ENCODE results near the gene ACTR8.

Gene ACTR8

DNA sequence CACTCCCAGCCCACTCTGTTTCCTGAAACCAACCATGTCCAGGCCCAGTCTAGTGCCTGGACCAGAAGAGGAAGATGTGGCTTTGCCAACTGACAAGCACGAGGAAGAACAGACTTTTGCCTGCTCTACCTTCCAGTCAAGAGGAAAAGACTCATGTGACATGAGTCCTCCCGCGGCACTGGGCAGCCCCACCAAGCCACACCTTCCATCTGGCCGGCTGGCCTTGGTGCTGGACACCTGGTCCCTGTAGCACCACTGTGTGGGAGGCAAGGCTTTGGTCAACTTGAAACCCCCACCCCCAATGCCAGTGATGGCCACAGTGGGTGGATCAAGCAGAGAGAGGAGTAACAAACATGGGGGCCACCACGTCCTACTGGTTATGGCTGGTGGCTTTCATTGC is 48.3 kb downstream of the ACTR8 start:
- no peak for DNase-seq

GRCh38 chr3:53833053-53833645 is 48.8 kb downstream of the ACTR8 start:
- no peak for DNase-seq

- no peak for DNase-seq
Measured at GRCh38 chr3:53830944-53831343, 51.0 kb downstream of the ACTR8 start.

- DNase-seq, result no peak
Measured at GRCh38 chr3:53829605-53830004, 52.3 kb downstream of the ACTR8 start.

DNA sequence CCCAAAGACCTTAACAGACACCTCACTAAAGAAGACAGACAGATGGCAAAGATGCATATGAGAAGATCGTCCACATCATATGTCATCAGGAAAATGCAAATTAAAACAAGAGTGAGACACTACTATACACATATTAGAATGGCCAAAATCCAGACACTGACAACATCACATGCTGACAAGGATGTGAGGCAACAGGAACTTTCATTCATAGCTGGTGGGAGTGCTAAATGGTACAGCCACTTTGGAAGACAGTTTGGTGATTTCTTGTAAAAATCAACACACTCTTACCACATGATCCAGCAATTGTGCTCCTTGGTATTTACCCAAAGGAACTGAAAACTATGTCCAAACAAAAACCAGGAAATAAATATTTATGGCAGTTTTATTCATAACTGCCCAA is 53.4 kb downstream of the ACTR8 start:
- no peak for DNase-seq

- DNase-seq, result no peak
Measured at GRCh38 chr3:53826048-53826447, 55.9 kb downstream of the ACTR8 start.

GRCh38 chr3:53824795-53825194 is 57.2 kb downstream of the ACTR8 start:
- no peak for DNase-seq

GRCh38 chr3:53823956-53824657 is 57.8 kb downstream of the ACTR8 start:
- DNase-seq, result no peak

DNA sequence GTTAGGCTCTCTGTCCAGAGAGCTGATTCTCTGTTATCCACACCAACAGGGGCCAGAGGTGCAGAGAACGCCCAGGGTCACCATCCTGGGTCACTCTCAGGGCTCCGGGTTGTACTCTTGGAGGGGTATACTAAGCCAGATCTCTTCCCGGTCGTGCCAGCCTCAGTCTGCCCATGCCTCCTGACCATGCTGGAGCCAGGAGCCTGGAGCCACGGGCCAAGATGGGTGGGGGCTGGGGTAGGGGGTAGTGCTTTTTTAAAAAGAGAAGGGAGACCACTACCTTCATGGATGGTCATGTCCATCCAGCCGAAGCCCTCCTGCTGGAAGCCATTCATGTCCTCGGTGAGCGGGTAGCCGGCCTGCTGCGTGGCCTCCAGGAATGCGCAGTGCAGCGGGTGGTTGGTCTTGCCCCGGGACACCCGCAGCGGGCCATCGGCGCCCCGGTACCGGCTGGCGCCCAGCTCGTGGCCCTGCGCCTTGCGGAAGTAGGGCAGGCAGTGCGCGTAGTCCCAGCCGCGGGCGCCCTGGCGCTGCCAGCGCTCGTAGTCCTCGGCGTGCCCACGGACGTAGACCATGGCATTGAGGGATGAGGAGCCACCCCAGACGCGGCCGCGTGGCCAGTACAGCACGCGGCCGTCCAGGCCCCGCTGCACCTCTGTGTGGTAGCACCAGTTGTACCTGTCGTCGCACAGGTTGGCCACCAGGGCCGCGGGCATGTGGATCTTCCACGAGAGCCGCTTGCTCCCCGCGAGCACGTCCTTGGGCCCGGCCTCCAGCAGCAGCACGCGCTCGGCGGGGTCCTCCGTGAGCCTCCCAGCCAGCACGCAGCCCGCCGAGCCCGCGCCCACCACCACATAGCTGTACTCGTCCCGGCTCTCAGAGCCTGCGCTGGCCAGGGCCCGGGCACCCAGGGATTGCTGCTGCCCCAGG is 58.7 kb downstream of the ACTR8 start:
- DNase-seq, result no peak

DNA sequence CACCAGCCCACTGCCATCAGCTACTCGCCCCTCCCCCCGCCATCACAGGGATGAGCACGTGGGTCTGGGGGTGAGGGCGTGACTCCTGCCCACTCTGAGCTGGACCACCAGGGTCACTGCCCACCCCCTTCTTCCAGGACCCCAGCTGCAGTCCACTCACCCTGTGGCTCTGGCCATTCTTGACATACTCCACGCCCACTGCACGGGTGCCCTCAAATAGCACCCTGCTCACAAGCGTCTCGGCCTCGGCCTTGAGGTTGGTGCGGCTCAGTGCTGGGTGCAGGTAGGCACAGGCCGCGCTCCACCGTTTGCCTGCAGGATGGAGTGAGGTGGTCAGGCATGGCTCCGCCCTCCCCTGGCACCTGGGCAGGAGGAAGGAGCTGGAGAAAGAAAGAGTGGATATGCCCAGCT is 59.6 kb downstream of the ACTR8 start:
- no peak for DNase-seq

GRCh38 chr3:53821631-53822121 is 60.3 kb downstream of the ACTR8 start:
- DNase-seq, result peak; percentile 50

DNA sequence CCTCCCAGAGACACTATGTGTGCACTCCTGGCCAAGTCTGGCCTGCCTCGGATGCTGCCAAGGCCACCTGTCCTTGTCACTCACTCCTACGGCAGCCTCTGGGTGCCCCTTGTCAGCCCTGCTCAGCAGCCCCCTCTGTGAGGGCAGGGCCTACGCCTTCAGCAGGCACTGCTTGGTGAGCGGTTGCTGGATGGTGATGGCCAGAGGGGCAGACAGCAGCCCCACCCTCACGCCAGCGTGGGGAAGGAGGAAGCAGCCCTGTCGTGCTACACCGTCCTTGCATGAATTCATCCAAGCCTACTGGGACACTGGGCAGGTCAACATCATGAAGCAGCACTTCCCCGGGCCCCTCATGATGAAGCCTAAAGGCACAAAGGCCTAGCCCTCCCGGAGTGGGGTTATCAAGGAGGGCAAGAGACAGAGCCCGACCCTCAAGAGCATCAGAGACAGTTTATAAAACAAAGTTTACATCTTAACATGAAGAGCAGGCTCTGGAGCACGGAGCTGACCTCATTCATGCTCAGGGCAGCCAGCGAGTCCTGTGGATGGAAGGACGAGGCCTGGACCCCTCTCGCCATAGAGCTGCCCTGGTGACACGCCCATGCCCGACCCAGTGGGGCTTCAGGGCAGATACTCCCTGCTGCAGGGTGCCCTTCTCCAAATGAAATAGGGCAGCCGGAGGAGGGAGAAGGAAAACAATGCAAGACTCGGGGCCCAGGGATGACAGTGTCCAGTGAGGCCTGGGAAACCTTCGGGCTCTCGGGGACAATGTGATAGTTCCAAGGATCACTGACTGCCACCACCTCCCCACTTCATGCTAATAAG is 61.0 kb downstream of the ACTR8 start:
- no peak for DNase-seq

GRCh38 chr3:53820084-53820483 is 61.9 kb downstream of the ACTR8 start:
- DNase-seq, result no peak

- no peak for DNase-seq
Measured at GRCh38 chr3:53819163-53819868, 62.6 kb downstream of the ACTR8 start.

GRCh38 chr3:53818221-53819162 is 63.5 kb downstream of the ACTR8 start:
- DNase-seq, result no peak

DNA sequence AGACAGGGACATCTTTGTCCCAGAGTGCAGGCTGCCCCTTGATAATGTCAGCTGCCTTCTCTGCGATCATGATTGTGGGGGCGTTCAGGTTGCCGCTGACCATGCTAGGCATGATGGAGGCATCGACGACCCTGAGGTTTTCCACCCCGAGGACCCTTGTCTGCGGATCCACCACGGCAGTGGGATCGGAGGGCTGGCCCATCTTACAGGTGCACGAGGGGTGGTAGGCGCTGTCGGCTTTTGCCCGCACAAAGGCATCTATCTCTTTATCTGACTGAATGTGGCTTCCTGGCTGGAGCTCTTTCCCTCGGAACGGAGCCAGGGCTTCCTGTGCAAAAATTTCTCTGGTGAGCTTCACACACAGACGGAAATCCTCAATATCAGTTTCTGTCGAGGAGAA is 64.1 kb downstream of the ACTR8 start:
- DNase-seq, result no peak

DNA sequence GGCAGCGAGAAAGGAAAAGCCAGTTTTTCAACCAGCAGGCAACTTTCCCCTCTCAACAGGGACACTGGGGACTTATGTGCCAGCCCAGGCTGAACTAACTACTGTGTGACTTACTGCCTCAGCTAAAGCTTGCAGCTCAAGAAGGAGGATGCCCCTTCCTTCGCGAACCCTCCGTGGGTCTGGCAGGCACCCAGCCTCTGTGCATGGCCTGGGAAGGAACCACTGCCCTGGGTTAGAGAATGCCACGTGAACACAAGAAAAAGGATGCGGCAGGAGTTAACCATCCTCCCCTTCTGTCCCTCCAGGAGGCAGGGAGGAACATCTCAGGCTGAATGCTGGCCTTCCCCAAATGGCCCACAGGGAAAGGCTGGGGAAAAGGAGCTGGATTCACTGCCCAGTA is 64.7 kb downstream of the ACTR8 start:
- DNase-seq, result no peak
